Putamen (tissue), 1 donor: Measurements from ENCODE around the gene PLEKHO1.
"Not testable (repeated sequence)": the region's sequence is repeated elsewhere in the genome, so short reads cannot be mapped to it uniquely, and the experiment has no call there.

ENCODE experiments used
- DNase-seq: peaks from one replicate; pipeline ENCODE4 v3.0.0-alpha.2; 2016; ENCODE audit warnings: low spot score

The PLEKHO1 gene

GRCh38 chr1:150173141-150173585, 23.4 kb downstream of the PLEKHO1 start:
- no peak for DNase-seq

GRCh38 chr1:150176593-150176992, 26.9 kb downstream of the PLEKHO1 start:
- DNase-seq, result no peak

GRCh38 chr1:150178548-150178947, 28.8 kb downstream of the PLEKHO1 start:
- DNase-seq, result no peak

GRCh38 chr1:150179867-150180266, 30.2 kb downstream of the PLEKHO1 start:
- no peak for DNase-seq

- no peak for DNase-seq
Measured at GRCh38 chr1:150180474-150180873, 30.8 kb downstream of the PLEKHO1 start.

- DNase-seq, result peak; percentile 81
Measured at GRCh38 chr1:150182247-150182646, 32.5 kb downstream of the PLEKHO1 start.

GRCh38 chr1:150183061-150183460, 33.3 kb downstream of the PLEKHO1 start:
- DNase-seq, result no peak

- DNase-seq, result no peak
Measured at GRCh38 chr1:150185481-150185880, 35.8 kb downstream of the PLEKHO1 start.

GRCh38 chr1:150186438-150186788, 36.7 kb downstream of the PLEKHO1 start:
- DNase-seq, result not testable (repeated sequence)

GRCh38 chr1:150186789-150187559, 37.3 kb downstream of the PLEKHO1 start:
- DNase-seq, result no peak

GRCh38 chr1:150187560-150187931, 37.8 kb downstream of the PLEKHO1 start:
- DNase-seq, result no peak

- no peak for DNase-seq
Measured at GRCh38 chr1:150192012-150192411, 42.3 kb downstream of the PLEKHO1 start.

- DNase-seq, result no peak
Measured at GRCh38 chr1:150194381-150195031, 44.8 kb downstream of the PLEKHO1 start.

- DNase-seq, result no peak
Measured at GRCh38 chr1:150196417-150196816, 46.7 kb downstream of the PLEKHO1 start.

- DNase-seq, result no peak
Measured at GRCh38 chr1:150207281-150207971, 57.7 kb downstream of the PLEKHO1 start.

GRCh38 chr1:150208460-150208859, 58.7 kb downstream of the PLEKHO1 start:
- not testable (repeated sequence) for DNase-seq
